RWPE2 (cell line): Measurements from ENCODE around the gene TMEM174.

ENCODE experiments used
- ATAC-seq: fragments of 200-7000 bp; cut with Tn5 transposase; 3 replicates; pipeline ENCODE4 v1.9.1; 2021; ENCODE audit warnings: low read depth
- DNase-seq: peaks from one replicate; pipeline ENCODE4 v3.0.0-alpha.2; 2020; ENCODE audit warnings: low spot score
- H3K27ac ChIP-seq: fragments of 450-650 bp; 2 replicates; pipeline ENCODE4 v1.5.1; 2017; ENCODE audit warnings: mild to moderate bottlenecking; ENCODE audit not compliant: poor library complexity, severe bottlenecking
- H3K27me3 ChIP-seq: fragments of 250-450 bp; sonication (Bioruptor Pico); 2 replicates; pipeline ENCODE4 v1.5.1; 2021; ENCODE audit warnings: mild to moderate bottlenecking, moderate library complexity; ENCODE audit not compliant: insufficient read depth, poor library complexity, severe bottlenecking
- H3K36me3 ChIP-seq: fragments of 250-450 bp; sonication (Bioruptor Pico); 2 replicates; pipeline ENCODE4 v1.5.1; 2020; ENCODE audit warnings: low read depth, mild to moderate bottlenecking, moderate library complexity
- H3K4me1 ChIP-seq: fragments of 250-450 bp; sonication (Bioruptor Pico); 2 replicates; pipeline ENCODE4 v1.5.1; 2021; ENCODE audit warnings: mild to moderate bottlenecking, moderate library complexity; ENCODE audit not compliant: insufficient read depth, poor library complexity, severe bottlenecking
- H3K4me3 ChIP-seq: fragments of 250-450 bp; sonication (Bioruptor Pico); 2 replicates; pipeline ENCODE4 v1.5.1; 2021; ENCODE audit warnings: mild to moderate bottlenecking, moderate library complexity; ENCODE audit not compliant: severe bottlenecking
- H3K9me3 ChIP-seq: fragments of 250-450 bp; sonication (Bioruptor Pico); 2 replicates; pipeline ENCODE4 v1.5.1; 2021; ENCODE audit warnings: mild to moderate bottlenecking, moderate library complexity; ENCODE audit not compliant: severe bottlenecking
- CTCF ChIP-seq: fragments of 450-650 bp; IDR thresholded peaks from one replicate; pipeline ENCODE4 v1.5.1; 2017; ENCODE audit warnings: mild to moderate bottlenecking, moderate library complexity; ENCODE audit not compliant: poor library complexity, severe bottlenecking

The TMEM174 gene

DNA sequence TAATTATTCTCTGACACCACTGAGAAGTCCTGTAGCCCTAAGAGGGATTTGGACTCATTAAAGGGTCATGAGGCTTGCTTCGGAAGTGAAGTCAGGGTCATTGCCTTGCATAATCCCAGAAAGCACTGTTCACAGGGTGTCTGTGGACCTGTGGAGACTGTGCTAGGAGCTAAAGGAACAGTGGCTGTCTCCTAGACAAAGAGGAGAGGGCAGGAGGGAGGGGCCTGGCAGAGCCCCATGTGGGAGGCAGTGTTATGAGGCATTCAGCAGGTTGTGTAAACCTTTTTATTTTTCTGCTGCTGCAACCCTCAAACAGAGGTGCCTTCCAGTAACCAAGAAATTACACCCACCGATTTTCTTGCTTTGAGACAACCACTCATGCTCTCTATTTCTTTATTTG is 3.3 kb downstream of the TMEM174 start:
- H3K36me3 ChIP-seq, result no peaks in the 10 kb centered on the region
- DNase-seq (no peak), ATAC-seq (no peak)
- no peaks in the 10 kb centered on the region for H3K4me1 ChIP-seq
- TF ChIP-seq CTCF, result no peak
- no peaks in the 10 kb centered on the region for H3K27me3 ChIP-seq
- H3K27ac ChIP-seq, result no peak overlapping the region
- no peaks in the 10 kb centered on the region for H3K9me3 ChIP-seq
- H3K4me3 ChIP-seq, result no peak overlapping the region

DNA sequence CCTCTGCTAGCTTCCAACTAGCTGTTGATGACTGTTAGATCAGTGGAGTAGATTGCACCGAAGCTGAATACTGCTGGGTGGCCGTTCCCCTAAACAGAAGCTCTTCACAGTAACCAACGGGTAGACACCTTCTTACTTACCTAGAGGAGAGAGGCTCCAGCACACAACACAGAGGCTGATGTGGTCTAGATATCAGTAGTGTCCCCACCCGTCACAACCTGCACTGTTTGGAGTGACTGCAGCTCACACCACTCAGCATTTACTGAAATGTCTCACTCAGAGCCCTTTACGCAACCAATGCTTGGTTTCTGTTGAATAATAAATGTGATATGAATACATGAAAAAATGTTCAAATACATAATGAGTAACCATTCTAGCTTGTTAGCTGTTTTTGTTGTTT is 5.3 kb downstream of the TMEM174 start:
- DNase-seq (no peak), ATAC-seq (no peak)
- TF ChIP-seq CTCF, result no peak
- Histone ChIP-seq H3K9me3 (no peaks in the 10 kb centered on the region), H3K4me1 (no peaks in the 10 kb centered on the region), H3K36me3 (no peaks in the 10 kb centered on the region), H3K27me3 (no peaks in the 10 kb centered on the region), H3K4me3 (no peak overlapping the region), H3K27ac (no peak overlapping the region)

- Histone ChIP-seq H3K9me3 (no peaks in the 10 kb centered on the region), H3K27ac (no peak overlapping the region), H3K4me1 (no peaks in the 10 kb centered on the region), H3K4me3 (no peak overlapping the region), H3K36me3 (no peaks in the 10 kb centered on the region), H3K27me3 (no peaks in the 10 kb centered on the region)
- no peak for ATAC-seq
- no peak for DNase-seq
- TF ChIP-seq CTCF, result no peak
Measured at GRCh38 chr5:73179730-73180129, 6.7 kb downstream of the TMEM174 start.

GRCh38 chr5:73180566-73180965 is 7.6 kb downstream of the TMEM174 start:
- Histone ChIP-seq H3K27ac (no peak overlapping the region), H3K4me3 (no peak overlapping the region), H3K9me3 (peaks cover 3% of the 10 kb centered on the region), H3K4me1 (no peaks in the 10 kb centered on the region), H3K36me3 (no peaks in the 10 kb centered on the region), H3K27me3 (no peaks in the 10 kb centered on the region)
- TF ChIP-seq CTCF, result no peak
- ATAC-seq, result no peak; the same call in 2 of the 3 replicates
- no peak for DNase-seq

GRCh38 chr5:73182307-73182706 is 9.3 kb downstream of the TMEM174 start:
- DNase-seq (no peak), ATAC-seq (no peak)
- no peak for TF ChIP-seq CTCF
- H3K4me1 ChIP-seq, result no peaks in the 10 kb centered on the region
- no peak overlapping the region for H3K4me3 ChIP-seq
- H3K27me3 ChIP-seq, result no peaks in the 10 kb centered on the region
- H3K27ac ChIP-seq, result no peak overlapping the region
- H3K36me3 ChIP-seq, result no peaks in the 10 kb centered on the region
- H3K9me3 ChIP-seq, result peaks cover 3% of the 10 kb centered on the region
